Measurements from ENCODE around the gene EPB41.

Gene EPB41

GRCh38 chr1:28891256-28891655, 23.1 kb upstream of the EPB41 start:
- no peak for DNase-seq

GRCh38 chr1:28893403-28894102, 20.8 kb upstream of the EPB41 start:
- DNase-seq, result peak; percentile 78

- no peak for DNase-seq
Measured at GRCh38 chr1:28894785-28895184, 19.6 kb upstream of the EPB41 start.

GRCh38 chr1:28895896-28896608, 18.3 kb upstream of the EPB41 start:
- no peak for DNase-seq

- no peak for DNase-seq
Measured at GRCh38 chr1:28896609-28896986, 17.8 kb upstream of the EPB41 start.

- no peak for DNase-seq
Measured at GRCh38 chr1:28897789-28898188, 16.6 kb upstream of the EPB41 start.

- peak; percentile 10 for DNase-seq
Measured at GRCh38 chr1:28898405-28898881, 15.9 kb upstream of the EPB41 start.

- no peak for DNase-seq
Measured at GRCh38 chr1:28899267-28899666, 15.1 kb upstream of the EPB41 start.

- no peak for DNase-seq
Measured at GRCh38 chr1:28900562-28900961, 13.8 kb upstream of the EPB41 start.

- DNase-seq, result no peak
Measured at GRCh38 chr1:28902738-28903137, 11.6 kb upstream of the EPB41 start.

- no peak for DNase-seq
Measured at GRCh38 chr1:28905921-28906666, 8.3 kb upstream of the EPB41 start.

GRCh38 chr1:28909198-28909597, 5.2 kb upstream of the EPB41 start:
- DNase-seq, result no peak

- peak; percentile 63 for DNase-seq
Measured at GRCh38 chr1:28910379-28911115, 3.8 kb upstream of the EPB41 start.

GRCh38 chr1:28913786-28914227, 562 bp upstream of the EPB41 start:
- DNase-seq, result no peak

GRCh38 chr1:28915031-28915895, 894 bp downstream of the EPB41 start:
- peak; percentile 77 for DNase-seq

GRCh38 chr1:28917757-28918118, 3.4 kb downstream of the EPB41 start:
- DNase-seq, result no peak

GRCh38 chr1:28921286-28921869, 7.0 kb downstream of the EPB41 start:
- DNase-seq, result peak; percentile 65

GRCh38 chr1:28925350-28925891, 11.1 kb downstream of the EPB41 start:
- no peak for DNase-seq

GRCh38 chr1:28926629-28927265, 12.4 kb downstream of the EPB41 start:
- peak; percentile 70 for DNase-seq

GRCh38 chr1:28927266-28927647, 12.9 kb downstream of the EPB41 start:
- DNase-seq, result no peak
